Activated CD4-positive, alpha-beta T cell treated with anti-CD3 and anti-CD28 coated beads for 4 hours (primary cell): ENCODE data around the gene POU2AF1.
"Not testable (repeated sequence)": the region's sequence is repeated elsewhere in the genome, so short reads cannot be mapped to it uniquely, and the experiment has no call there.

Experiments
- DNase-seq, 2 donors: peaks; one replicate each; pipeline ENCODE4 v3.0.0-alpha.2; 2020

The POU2AF1 gene

GRCh38 chr11:111342329-111342728 lies 36.7 kb downstream of the POU2AF1 start:
- no peak for DNase-seq

- no peak for DNase-seq
Observed at GRCh38 chr11:111339758-111340388, 39.2 kb downstream of the POU2AF1 start.

- no peak for DNase-seq
Observed at GRCh38 chr11:111336582-111337256, 42.4 kb downstream of the POU2AF1 start.

- no peak for DNase-seq
Observed at GRCh38 chr11:111336062-111336461, 43.0 kb downstream of the POU2AF1 start.

- no peak for DNase-seq
Observed at GRCh38 chr11:111335549-111335948, 43.5 kb downstream of the POU2AF1 start.

GRCh38 chr11:111334532-111335502 lies 44.3 kb downstream of the POU2AF1 start:
- DNase-seq, result no peak

DNA sequence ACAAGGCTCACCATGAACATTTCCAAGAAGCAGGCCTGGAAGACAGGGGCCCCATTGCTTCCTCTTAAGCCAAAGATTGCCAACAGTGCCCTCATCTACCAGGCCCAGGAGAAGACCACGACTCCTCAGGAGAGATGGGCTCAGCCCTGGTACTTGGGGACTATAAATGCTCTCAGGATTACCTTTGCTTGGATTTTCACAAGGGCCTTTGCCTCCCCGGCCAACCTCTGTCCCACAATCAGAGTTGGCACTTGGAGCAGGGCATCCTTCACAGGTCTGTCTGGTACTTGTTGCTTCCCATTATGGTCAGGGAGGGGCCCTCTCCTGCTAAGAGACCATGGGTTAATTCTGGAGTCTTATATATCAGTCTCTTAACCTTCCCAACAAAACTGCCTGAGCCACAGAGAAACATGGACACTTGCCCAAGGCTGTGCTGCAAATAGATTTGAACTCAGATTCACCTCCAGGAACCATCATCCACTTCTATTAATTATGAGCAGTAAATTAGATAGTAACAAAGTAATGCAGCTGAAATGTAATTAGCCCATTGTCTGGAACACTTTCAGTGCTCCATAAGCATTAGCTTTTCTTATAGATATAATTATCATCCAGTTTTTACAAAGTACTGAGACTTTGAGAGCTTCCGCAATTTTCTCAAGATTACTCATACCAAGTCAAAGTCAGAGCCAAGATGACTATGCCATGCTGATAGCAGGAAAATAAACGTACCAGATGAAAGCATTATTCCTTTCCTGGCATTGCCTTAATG lies 47.2 kb downstream of the POU2AF1 start:
- DNase-seq, result no peak

DNA sequence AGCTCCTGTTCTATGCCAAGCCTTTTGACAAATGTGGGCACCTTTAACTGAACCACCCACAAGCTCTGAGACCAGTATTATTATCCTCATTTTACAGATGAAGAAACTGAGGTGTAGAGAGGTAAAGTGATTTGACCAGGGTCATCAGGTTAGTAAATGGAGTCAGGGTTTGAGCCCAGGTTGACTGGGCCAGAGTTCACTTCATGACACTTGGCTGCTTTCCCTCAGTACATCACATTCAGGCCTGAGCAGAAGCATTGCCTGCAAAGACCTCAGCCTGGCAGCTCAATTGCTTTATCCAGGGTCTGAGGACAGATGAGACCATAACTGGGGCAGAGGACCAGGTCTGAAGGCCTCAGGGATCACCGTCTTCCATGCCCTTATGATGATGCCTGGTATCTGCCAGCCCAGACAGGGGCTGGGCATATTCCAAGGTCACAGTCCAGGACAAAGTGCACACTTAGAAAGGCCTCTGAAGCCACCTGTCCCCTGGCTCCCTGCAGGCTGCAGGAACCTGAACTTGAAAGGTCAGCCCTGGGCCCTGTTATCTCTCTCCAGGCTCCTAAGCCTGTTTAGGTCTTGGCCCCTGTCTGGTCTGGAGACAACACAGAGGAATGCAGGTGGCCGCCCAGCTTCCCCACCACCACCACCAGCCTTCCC lies 48.7 kb downstream of the POU2AF1 start:
- no peak for DNase-seq

GRCh38 chr11:111329306-111330204 lies 49.5 kb downstream of the POU2AF1 start:
- no peak for DNase-seq

DNA sequence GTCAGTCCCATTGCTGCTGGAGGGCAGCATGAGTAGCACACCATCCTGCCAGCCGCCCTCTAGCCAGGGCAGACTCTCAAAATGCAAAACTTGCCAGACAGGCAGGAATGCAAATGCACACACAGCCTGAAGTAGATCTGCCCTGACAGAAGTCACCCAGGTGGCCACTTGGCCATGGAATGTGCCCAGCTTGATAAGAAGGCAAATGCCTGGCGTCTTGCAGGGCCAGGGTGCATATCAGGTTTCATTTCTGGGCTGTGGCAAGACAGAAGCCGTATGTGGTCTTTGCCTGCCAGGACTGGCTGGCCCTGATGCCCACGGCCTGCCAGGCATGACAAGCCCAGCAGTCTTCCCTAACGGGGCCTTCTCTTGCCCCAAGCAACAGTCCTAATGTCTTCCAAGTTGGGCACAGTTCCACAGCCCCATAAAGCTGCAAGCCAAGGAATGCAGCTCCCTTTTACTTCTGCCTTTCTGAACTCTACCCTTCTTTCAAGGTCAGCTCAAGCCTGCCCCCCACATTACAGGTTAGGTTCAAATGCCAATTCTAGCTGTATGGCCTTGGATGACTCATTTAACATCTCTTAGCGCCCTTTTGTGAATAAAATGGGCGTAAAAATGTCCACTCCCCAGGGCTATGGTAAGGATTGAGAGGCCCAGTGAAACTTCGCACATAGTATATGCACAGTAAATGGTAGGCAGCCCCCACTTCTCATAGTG lies 51.0 kb downstream of the POU2AF1 start:
- no peak for DNase-seq

- DNase-seq, result no peak
Observed at GRCh38 chr11:111326824-111327223, 52.3 kb downstream of the POU2AF1 start.

GRCh38 chr11:111325259-111325658 lies 53.8 kb downstream of the POU2AF1 start:
- DNase-seq, result no peak

- DNase-seq, result no peak
Observed at GRCh38 chr11:111324277-111324720, 54.8 kb downstream of the POU2AF1 start.

GRCh38 chr11:111322534-111322933 lies 56.5 kb downstream of the POU2AF1 start:
- DNase-seq, result no peak

DNA sequence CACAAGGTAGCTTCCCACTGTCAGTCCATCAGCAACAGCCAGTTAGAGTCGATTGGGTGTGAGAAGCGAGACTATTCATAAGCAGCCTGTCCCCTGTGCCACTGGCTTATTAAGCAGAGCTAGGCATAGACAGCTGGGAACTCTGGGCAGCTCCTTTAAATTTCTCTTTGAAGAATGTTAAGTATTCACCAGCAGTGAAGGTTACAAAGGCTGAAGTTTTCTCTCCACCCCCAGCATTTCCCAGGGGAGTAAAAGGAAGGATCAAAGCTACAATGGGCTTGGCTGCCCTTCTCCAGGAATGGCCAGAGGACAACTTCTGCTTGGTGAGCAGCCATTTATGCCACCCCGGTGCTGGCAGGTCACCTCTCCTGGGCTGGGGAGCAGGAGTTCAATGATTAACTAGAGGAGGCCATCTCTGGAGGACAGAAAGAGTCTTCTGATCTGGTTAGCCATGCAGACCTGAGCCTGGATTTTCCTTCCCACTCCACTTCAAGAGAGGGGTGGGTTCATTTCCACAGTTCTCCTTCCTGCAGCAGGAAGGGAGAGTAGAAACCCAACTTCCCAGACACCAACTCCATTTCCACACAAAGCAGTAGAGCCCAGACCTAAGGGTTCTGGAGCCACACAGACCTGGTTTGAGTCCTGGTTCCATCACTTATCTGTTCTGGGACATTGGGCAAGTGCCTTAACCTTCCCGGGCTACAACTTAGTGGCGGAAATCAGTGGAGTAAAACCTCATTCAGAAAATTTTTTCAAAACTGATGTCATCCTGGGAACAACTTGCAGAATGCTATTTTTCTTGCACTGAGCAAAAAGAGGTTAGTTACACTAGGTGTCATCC lies 58.1 kb downstream of the POU2AF1 start:
- DNase-seq, result no peak

GRCh38 chr11:111320199-111320598 lies 58.9 kb downstream of the POU2AF1 start:
- not testable (repeated sequence) for DNase-seq

- DNase-seq, result no peak
Observed at GRCh38 chr11:111319296-111319695, 59.8 kb downstream of the POU2AF1 start.

- no peak for DNase-seq
Observed at GRCh38 chr11:111312076-111312475, 67.0 kb downstream of the POU2AF1 start.

DNA sequence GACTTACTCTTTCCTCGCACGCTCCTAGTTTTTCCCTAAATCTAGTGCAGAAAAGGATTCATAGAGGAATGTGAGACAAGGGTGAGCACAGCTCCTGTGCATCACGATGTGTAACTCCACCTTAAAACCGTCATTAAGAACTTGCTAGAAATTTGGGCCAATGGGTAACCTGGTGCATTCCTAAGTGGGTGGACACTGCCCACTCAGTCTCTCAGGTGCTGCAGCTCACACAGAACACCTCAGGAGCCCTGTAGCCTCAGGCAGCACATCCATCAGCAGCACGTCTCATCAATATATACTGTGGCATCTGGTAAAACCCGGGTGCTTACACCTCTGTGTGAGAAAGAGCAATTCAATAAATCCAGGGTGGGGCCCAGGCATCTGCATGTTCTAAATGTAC lies 68.4 kb downstream of the POU2AF1 start:
- DNase-seq, result no peak
